NCI-H524 (cell line): ENCODE measurements around the gene SCAMP5.
A peak's percentile ranks its signal among the peaks of the same experiment; 100 is the strongest.

ENCODE experiments used
- DNase-seq, 2 experiments: peaks; one replicate each; lab custom pipeline; 2025; lab: John Stamatoyannopoulos, UW

Gene SCAMP5

DNA sequence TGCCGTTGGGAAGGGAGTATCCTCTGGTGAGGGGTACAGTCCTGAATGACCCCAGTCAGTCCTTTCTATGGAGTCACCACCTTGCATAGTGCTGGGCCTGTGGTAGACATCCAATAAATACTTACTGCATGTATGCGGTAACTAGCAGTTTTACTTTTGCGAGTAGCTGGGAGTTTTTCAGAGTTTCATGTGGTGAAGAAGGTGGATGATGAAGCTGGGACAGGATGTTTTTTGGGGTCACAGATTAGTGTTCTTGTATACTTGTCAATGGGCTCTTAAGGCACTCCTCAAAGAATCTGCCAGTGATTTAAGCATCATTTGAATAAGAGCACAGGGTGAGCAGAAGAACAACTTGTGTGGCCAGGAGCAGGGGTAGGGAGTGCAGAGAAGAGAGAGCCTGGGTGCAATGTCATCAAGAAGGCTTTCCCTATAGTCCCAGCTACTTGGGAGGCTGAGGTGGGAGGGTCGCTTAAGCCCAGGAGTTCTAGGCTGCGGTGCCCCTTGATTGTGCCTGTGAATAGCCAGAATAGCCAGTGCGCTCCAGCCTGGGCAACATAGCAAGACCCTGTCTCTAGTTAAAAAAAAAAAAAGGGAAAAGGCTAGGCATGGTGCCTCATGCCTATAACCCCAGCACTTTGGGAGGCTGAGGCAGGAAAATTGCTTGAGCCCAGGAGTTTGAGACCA, 50.1 kb downstream of the SCAMP5 start:
- no peak for DNase-seq

DNA sequence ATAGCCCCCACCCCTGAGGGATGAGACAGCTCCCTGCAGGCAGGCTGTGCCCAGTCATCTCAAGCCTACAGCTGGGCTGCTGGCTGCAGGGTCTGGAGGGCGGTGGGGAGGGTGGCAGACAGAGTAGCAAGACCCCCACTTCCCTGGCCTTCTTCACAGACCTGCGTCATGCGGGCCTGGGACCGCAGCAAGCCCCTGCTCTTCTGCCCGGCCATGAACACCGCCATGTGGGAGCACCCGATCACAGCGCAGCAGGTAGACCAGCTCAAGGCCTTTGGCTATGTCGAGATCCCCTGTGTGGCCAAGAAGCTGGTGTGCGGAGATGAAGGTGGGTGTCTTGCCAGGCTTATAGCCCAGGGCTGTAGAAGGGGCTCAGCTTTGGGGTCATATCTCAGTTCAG, 53.0 kb downstream of the SCAMP5 start:
- DNase-seq, result no peak

DNA sequence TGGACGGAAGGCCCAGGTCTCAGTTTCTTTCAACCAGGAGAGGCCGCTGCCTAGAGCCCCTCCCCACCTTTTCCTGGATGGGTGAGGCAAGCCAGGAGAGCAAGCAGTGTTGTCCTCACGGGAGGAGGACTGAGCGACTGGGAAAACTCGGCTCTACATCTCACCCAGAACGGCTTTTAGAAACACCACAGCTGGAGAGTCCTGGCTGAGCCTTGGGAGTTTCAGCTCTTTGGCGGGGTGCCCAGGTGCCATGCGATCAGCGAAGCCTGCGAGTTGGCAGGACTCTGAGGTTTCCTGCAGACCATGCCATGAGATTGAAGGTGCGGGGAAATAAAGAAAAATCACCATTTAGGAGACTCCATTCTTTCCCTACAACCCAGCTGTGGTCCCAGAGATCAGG, 54.0 kb downstream of the SCAMP5 start:
- DNase-seq, result peak in 1 of 2 experiments; percentile 27

DNA sequence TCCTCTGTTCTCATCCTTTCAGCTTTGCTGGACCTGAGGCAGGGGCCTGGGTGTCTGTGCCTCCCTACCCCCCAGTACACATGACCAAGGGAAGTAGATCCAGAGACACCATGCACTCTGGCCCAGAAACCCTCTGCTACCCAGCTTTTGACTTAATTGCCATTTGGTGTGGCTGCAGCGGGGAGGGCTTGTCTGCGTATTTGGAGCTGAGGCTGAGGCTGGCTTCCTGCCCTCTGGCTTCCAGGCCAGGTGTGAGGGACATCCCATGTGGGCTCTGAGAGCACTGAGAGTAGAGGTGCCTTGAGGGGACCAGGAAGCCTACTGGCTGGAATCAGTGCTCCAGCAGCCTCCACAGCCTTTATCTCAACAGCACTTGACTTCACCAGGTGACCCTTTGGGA, 54.9 kb downstream of the SCAMP5 start:
- no peak for DNase-seq

DNA sequence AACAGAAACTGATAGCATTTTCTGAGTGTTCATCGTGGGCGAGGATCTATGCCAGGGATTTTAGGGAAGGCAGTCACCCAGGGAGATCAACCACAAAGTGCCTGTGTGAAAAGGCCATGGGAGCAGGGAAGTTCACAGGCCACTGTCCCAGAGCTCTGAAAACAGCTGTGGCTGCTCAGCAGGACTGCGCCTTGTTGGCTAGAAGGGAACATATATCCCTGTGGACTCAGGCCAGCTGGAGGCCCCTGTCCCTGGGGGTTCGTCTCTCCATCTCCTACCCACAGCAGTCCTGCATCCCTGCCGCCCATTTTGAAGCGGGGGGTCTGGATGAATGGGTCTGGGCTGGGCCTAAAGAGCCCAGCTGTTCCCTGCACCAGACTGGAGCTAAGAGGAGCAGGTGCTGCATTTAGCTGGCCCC, 55.8 kb downstream of the SCAMP5 start:
- DNase-seq, result peak; percentile 94 to 98

DNA sequence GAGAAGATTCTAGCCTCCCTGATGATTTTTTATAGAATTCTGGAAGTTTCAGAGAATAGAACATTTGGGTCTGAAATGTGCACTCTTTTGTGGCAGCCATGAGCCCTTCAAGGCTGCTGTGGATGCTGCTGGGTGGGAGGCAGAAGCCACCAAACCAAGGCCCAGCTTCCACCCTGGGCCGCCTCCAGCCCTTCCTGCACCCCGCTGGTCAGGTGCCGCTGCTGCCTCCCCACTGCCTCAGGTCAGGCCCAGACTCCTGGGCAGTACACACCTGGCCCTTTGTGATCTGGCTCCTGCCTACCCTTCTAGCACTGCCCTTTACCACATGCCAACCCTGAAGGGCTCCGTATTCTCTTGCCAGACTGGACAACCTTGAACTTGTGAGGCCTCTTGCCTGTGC, 56.3 kb downstream of the SCAMP5 start:
- no peak for DNase-seq

DNA sequence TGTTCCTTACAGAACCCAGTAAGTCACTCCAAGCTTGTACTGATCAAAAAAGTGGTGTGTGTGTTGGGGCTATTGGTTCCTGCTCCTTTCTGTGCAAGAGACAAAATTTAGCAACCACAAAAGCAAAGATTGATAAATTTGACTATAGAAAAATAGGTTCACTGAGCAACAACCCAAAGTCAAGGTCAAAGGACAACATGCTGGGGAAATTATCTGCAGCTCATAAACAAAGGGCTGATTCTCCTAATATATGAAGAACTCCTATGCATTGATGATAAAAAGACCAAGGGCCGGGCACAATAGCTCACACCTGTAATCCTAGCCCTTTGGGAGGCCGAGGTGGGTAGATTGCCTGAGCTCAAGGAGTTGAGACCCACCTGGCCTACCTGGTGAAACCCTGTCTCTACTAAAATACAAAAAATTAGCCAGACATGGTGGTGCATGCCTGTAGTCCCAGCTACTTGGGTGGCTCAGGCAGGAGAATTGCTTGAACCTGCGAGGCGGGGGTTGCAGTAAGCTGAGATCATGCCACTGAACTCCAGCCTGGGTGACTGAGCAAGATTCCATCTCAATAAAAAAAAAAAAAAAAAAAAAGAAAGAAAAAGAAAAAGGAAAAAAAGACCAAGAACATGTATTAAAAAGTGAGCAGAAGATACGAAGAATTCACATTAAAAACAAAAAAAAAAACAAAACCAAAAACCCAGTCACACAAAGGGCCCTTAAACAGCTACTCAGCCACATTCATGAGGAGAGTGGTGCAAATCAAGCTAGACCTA, 57.8 kb downstream of the SCAMP5 start:
- DNase-seq, result no peak

DNA sequence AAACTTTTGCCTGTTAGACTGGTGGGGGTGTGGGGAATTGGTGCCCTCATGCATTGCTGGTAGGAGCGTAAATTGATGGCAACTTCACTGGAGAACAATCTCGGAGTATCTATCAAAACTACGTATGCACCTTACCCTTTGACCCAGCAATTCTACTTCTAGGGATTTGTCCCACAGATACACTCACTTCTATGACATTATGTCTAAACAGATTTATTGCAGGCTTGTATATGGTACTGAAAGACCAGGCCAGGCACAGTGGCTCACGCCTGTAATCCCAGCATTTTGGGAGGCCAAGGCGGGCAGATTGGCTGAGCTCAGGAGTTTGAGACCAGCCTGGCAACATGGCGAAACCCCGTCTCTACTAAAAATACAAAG, 58.4 kb downstream of the SCAMP5 start:
- DNase-seq, result no peak

DNA sequence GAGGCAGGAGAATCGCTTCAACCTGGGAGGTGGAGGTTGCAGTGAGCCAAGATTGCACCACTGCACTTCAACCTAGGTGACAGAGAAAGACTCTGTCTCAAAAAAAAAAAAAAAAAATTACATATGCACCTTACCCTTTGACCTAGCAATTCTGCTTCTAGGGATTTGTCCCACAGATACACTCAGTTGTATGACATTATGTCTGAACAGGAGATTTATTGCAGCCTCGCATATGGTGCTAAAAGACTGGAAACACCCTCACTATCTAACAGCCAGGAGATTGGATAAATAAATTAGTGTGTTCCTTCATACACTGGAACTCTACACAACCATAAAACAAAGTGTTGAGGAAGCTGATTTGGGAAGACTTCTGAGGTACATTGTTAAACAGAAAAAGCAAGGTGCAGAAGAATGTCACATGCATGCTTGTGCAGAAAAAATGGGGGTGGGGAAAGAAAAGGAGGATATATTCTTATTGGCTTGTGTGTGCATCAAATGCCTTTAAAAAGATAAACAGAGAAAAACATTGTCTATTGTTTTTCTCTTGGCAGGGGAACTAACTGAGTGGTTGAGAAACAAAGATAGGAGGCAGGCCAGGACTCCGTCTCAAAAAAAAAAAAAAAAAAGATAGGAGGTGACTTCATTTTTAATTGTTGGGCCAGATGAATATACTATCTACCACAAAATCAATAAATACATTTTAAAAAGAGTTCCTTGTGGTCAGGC, 59.0 kb downstream of the SCAMP5 start:
- DNase-seq, result no peak

DNA sequence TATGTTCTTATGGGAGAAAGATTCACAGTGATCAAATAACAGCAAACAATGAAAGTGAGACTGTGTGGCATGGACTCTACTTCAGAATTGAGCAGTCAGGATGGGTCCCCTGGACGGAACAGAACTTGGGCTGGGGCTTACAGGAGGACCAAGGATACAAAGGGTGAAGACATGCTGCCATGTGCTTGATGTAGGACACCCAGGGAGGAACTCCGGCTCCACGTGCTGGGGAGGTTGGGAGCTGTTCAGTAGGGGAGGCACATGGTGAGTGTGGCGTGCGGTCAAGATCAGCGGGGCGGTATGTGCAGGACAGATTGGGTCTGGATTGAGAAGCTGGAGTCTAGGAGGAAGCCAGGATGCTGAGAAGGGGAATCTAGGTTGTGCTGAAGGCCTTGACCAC, 60.7 kb downstream of the SCAMP5 start:
- DNase-seq, result no peak

DNA sequence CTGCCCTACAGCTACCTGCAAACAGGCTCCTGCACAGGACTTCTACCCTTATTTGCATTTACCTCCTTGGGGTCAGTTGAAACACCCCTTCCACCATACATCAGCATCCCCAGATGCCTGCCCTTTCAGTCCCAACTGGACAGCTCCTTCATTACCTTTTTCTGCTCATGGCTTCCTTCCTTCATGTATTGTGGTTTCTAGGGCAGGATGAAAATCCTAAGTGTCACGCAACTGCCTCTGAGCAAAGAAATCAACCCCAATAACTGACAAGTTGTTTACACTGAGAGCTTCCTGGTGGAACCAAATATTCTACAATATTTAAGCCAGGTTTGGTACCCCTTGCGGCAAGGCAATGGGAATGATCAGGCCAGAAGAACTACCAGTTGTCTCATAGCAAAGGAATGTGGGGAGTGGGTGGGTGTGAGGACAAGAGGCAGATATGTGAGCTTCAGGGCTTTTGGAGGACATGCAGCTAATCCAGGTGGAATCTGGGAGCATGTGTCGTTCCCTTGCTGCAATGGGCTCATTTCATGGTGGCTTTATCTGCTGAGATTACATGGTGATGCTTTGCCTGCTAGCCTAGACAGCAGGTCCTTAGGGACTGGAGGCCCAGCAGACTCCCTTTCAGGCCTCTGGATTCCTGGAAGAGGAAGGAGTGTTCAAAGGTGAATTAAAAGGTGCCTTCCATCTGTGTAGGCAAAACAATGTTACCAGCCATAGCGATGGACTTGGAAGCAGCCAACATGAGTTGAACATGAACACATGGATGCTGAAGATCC, 63.0 kb downstream of the SCAMP5 start:
- DNase-seq, result no peak

DNA sequence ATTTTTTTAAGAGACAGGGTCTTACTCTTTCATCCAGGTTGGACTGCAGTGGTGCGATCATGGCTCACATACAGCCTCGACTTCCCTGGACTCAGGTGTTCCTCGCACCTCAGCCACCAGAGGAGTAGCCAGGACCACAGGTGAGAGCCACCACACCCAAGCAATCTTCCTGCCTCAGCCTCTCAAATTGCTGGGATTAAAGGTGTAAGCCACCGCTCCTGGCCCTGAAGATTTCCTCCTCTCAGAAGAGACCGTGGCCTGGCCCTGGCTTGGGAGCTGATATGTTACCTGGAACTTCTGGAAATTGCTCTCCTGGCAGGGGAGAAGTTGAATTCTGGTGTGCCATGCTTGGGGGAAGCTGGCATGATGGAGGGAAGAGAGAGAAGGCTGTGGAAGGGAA, 64.2 kb downstream of the SCAMP5 start:
- no peak for DNase-seq

DNA sequence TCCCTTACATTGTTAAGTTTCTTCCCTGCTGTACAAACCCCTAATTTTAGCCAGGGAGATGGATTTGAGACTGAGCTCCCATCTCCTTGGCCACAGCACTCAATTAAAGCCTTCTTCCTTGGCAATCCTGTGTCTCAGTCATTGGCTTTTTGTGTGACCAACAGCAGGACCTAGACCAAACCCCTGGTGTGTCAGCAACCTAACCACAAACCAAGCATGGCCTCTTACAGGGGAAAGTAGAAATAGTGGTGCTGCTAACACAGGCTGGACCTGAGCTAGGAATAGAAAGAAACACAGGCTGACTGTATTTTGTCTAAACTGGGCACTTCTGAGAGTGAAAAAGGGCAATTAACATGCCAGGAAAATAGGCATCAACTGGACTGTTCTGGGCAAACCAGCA, 65.9 kb downstream of the SCAMP5 start:
- DNase-seq, result no peak

DNA sequence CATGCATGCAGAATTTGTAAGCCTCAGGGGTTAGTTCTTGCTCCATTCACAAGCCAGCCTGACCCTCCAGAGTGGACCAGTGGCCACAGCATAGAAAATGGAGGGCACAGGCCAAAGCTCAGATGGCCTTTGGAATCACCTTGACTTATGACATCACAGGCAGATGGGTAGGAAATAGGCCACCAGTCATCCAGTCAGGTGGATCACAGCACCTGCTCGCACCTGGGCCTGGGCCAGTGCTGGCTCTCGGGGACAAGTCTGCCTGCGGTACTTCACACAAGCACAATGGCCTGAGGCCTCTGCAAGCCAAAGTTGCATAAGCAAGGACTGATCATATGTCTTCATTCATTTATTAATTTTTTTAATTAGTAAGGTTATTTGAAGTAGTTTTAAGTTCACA, 67.3 kb downstream of the SCAMP5 start:
- DNase-seq, result no peak

DNA sequence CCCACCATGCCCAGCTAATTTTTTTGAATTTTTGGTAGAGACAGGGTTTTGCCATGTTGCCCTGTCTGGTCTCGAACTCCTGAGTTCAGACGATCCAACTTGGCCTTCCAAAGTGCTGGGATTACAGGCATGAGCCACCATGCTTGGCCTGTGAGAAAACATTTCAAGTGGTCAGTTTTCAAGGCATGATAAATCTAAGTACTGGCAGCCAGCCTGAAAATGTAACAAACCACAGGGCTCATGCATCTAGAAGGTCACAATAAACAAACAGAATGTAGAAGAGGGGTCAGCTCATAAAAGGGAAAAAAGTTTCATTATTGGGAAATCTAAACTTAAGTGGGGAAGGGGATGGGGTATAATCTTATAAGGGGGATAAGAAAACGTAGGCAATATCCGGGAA, 68.0 kb downstream of the SCAMP5 start:
- DNase-seq, result no peak

DNA sequence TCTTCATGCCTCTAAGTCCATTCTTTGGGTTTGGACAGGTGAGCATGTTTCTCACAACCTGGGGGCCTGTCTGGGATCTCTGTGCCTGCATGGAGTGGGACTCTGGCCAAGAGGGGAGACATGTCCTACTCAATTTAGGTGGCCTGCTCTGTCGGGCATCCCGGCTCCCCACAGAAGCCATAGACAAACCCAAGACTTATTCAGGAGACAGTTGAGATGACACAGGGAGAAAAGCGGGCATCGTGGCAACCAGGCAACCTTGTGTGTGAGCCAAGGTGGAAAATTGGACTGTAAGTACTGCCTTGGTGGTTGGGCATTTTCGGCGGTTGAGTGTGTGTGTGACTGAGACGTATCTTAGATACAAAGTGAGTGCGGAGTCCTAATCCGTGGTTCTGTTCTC, 68.5 kb downstream of the SCAMP5 start:
- no peak for DNase-seq

DNA sequence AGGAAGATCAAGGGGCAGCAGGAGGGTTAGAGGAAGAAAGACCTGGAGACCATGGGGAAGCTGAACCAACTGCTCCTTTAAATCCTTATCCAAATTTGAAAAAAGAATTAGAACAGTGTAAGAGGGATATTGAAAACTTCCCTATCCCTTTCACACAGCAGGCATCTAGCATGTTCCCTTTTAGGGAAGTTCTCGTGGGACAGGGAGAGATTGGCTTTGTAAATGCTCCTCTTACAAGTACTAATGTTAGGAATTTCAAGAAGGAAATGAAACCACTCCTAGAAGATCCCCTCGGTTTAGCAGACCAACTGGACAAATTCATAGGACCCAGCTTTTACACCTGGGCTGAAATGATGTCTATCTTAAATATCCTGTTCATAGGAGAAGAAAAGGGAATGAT, 69.5 kb downstream of the SCAMP5 start:
- no peak for DNase-seq

DNA sequence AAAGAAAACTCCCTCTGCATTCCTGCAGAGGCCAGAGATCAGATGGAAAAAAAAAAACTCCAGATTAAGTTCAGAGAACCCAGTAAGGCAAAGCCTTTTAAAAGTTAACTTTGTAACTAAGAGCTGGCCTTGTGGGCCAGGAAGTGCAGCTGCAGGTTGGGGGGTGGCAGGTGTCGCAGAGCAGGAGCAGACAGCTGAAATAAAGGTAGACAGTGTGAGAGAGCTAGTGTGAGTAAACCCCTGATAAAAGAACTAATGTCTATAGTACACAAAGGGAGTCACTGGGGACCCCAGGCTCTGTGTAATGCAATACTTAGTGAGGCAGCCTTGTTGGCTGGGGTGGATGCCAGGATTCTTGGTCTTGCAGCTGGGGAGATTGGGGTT, 70.1 kb downstream of the SCAMP5 start:
- no peak for DNase-seq

DNA sequence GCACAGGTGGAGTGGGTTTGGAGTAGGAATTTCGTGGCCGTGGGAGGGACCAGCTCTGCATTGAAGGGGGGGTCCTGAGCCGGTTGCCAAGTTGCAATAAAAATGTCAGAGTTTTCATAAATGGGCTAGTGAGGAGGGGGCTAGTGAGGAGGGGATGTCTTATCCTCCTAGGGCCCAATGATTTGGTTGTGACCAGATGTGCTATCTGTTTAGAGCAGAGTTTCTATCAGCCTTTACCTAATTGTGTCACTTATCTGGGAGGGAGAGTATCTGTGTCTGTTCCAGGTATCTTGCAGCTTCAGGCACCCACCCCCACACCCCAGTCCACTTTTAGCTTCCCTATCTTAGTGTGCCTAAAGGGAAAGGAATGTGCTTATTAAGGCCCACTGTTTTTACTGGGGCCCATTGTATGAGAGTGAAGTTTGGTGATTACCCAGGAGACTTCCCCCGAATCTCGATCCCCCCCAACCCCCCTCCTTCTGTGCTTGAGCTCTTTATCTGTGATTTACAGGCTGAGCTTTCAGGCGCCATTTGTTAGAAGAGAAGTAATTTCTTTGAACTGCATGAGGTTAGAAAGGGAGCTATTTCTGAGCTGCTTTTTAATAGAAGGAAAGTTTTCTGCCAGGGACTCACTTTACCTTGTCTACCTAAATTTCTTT, 70.6 kb downstream of the SCAMP5 start:
- DNase-seq, result no peak

DNA sequence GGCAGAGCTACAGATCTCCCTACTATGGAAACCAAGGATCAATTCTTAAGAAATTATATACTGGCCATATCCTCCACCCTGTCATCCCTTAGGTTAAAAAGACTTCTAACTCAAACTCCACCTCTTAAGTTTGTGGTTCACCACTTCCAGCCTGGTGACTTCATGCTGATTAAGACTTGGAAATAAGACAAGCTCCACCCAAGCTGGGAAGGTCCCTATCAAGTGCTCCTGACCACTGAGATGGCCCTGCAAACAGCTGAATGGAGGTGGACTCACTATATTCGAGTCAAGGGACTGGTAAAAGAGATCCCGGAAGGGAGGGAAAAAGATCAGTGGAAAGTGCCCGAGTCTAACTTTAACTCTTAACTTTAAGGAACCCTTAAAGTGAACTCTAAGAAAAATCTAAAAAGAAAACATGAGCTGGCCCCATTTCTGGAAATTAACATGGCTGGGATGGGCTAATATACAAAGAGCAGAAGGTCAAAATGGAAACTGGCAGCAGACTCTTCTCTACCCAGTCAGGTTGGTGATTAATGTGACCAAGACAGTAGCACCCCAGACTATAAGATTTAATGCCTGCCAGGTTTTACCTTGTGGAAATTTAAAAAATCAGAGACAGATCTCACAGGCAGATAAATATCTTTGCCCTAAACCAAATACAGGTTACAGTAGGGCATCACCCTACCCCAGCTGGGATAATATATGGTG, 71.9 kb downstream of the SCAMP5 start:
- no peak for DNase-seq

DNA sequence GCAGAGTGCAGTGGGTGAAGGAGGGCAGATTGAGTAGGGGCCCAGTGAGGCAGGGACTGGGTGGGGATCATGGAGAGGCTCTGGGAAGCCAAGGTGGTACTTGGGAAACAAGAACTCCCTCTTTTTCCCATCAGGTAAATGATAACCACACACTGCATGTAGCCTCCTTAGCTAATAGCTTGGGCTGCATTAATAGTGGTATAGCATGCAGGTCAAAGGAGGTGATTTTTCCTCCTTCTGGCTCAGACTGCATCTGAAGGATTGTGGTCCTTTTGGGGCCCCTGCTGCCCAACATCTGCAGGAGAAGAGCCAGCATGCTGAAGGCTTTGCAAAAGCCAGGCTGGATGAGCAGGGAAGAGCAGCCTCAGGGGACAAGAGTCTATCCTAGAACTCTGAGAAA, 73.4 kb downstream of the SCAMP5 start:
- DNase-seq, result no peak
